H1 (cell line): ENCODE results near the gene UNK. TPM values are rescaled to one million over a fixed set of nuclear protein-coding genes. Genes with fewer than 3 reads are reported as not detected.

ENCODE experiments used
- ASH2L ChIP-seq: fragments of 200-600, 300-600 bp; sonication (generic); IDR thresholded peaks from one replicate; pipeline ENCODE4 v1.7.1; 2017; ENCODE audit warnings: low read length
- ATF2 ChIP-seq: IDR thresholded peaks from 2 replicates; pipeline ENCODE4 v1.6.1; 2012; ENCODE audit warnings: low read length, inconsistent platforms
- BCL11A ChIP-seq, 2 experiments: IDR thresholded peaks; one replicate each; pipeline ENCODE4 v1.6.1; 2011; ENCODE audit warnings: low read depth in 2 of 2, low read length in 2 of 2, mild to moderate bottlenecking in 2 of 2
- CEBPB ChIP-seq: IDR thresholded peaks from 2 replicates; pipeline ENCODE4 v1.6.1; 2012; ENCODE audit warnings: low read depth, low read length
- CHD7 ChIP-seq: fragments of 300-600 bp; sonication (generic); IDR thresholded peaks from 2 replicates; pipeline ENCODE4 v1.7.1; 2012; ENCODE audit warnings: low read length, moderate library complexity, mild to moderate bottlenecking, inconsistent platforms; ENCODE audit not compliant: insufficient replicate concordance
- EZH2 ChIP-seq: fragments of 200-600 bp; sonication (generic); IDR thresholded peaks from 2 replicates; pipeline ENCODE4 v1.7.1; 2012; ENCODE audit warnings: low read depth, mild to moderate bottlenecking, moderate library complexity, low read length, inconsistent platforms; ENCODE audit not compliant: severe bottlenecking
- RAD21 ChIP-seq, 2 experiments: IDR thresholded peaks in 1 of 2; conservative IDR thresholded peaks in 1 of 2; 2 replicates each; pipeline ENCODE4 v1.6.1; 2011; ENCODE audit warnings: low read depth in 2 of 2, low read length in 2 of 2, improper control_type of control experiment in 1 of 2, inconsistent platforms in 1 of 2, mild to moderate bottlenecking in 1 of 2, moderate library complexity in 1 of 2
- polyA plus RNA-seq, 7 experiments: library from polyadenylated mRNA; depleted of rRNA in 3 of 7; stranded (reverse) in 5 of 7; unstranded in 2 of 7; fragments of >200 nt in 5 of 7; fragments of 200-250 nt in 2 of 7; gene quantifications; 1 replicate in 5 of 7; 2 replicates in 1 of 7; 4 replicates in 1 of 7; pipeline versions ENCODE4 v1.2.1 to v1.2.3, GENCODE V29; 2011 to 2013; ENCODE audit warnings: missing spikeins in 2 of 7, mixed read lengths in 2 of 7
- total RNA-seq: library from RNA; stranded (reverse); fragmentation: NEBNext Ultra II Directional; extraction: Animal tissue kit (Norgen Biotek cat#: 25700); gene quantifications from 2 replicates; pipeline ENCODE4 v1.2.1, GENCODE V29; 2021

UNK gene
- total and polyA plus RNA-seq, 2 of the 8 experiments (the other 6 are each of a cell fraction or from before 2014, with no cell fraction given): 24.2 to 33.3 TPM

GRCh38 chr17:75757086-75757681 lies 27.4 kb upstream of the UNK start (continued):
- TF ChIP-seq CHD7: no peak
- TF ChIP-seq EZH2: no peak
- no peak for TF ChIP-seq BCL11A (IDR thresholded peaks at IDR 0.05; ENCODE audit: low read depth in 2 of 2, low read length in 2 of 2)
- no peak for TF ChIP-seq ASH2L
- no peak for TF ChIP-seq ATF2
- no peak for TF ChIP-seq RAD21 (IDR thresholded peaks at IDR 0.05 in 1 of 2, conservative IDR thresholded peaks at IDR 0.05 in 1 of 2; ENCODE audit: low read depth in 2 of 2, low read length in 2 of 2)
- no peak for TF ChIP-seq CEBPB
